Upper lobe of left lung (tissue), 4 donors: Measurements from ENCODE around the gene PUDP.

Experiments
- EP300 ChIP-seq, 4 donors: sonication (generic); formaldehyde crosslinking; IDR thresholded peaks; one replicate each; pipeline ENCODE4 v1.5.1; 2017; ENCODE audit warnings: antibody characterized with exemption in 4 of 4, control low read depth in 2 of 4
- POLR2A ChIP-seq, 4 donors: fragments of 450-650 bp; IDR thresholded peaks; one replicate each; pipeline ENCODE4 v1.5.1; 2016 to 2017; ENCODE audit warnings: antibody characterized with exemption in 4 of 4, mild to moderate bottlenecking in 2 of 4
- POLR2AphosphoS5 ChIP-seq, 2 donors: sonication (generic); formaldehyde crosslinking; IDR thresholded peaks; one replicate each; pipeline ENCODE4 v1.5.1; 2017; ENCODE audit warnings: antibody characterized with exemption in 2 of 2
- TF ChIP-seq, protein P1 (sequence below), 6 experiments: fragments of 450-650 bp in 4 of 6; fragments of 200-600 bp in 2 of 6; sonication (generic) in 2 of 6; IDR thresholded peaks; one replicate each; pipeline ENCODE4 v1.5.1; 2016 to 2019; ENCODE audit warnings: antibody characterized with exemption in 6 of 6

DNA sequence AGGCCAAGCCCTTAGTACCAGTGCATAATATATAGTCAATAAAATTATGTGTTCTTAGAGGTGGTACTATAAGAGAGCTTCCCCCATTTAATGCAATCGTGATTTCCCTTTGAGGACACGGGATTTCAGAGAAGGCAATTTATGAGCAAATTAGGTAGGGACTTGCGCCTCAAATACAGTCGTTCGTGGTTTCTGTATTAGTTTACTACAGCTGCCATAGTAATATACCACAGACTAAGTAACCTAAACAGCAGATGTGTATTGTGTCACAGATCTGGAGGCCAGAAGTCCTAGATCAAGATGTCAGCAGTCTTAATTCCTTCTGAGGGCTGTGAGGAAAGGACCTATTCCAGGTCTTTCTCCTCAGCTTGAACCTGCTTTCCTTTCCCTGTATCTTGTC, 1.5 kb upstream of the PUDP start:
- TF ChIP-seq, protein P1, sequence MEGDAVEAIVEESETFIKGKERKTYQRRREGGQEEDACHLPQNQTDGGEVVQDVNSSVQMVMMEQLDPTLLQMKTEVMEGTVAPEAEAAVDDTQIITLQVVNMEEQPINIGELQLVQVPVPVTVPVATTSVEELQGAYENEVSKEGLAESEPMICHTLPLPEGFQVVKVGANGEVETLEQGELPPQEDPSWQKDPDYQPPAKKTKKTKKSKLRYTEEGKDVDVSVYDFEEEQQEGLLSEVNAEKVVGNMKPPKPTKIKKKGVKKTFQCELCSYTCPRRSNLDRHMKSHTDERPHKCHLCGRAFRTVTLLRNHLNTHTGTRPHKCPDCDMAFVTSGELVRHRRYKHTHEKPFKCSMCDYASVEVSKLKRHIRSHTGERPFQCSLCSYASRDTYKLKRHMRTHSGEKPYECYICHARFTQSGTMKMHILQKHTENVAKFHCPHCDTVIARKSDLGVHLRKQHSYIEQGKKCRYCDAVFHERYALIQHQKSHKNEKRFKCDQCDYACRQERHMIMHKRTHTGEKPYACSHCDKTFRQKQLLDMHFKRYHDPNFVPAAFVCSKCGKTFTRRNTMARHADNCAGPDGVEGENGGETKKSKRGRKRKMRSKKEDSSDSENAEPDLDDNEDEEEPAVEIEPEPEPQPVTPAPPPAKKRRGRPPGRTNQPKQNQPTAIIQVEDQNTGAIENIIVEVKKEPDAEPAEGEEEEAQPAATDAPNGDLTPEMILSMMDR (IDR thresholded peaks at IDR 0.05), result no peak
- TF ChIP-seq EP300 (IDR thresholded peaks at IDR 0.05), result no peak
- no peak for TF ChIP-seq POLR2A (IDR thresholded peaks at IDR 0.05)
- TF ChIP-seq POLR2AphosphoS5 (IDR thresholded peaks at IDR 0.05), result no peak
